Aortic smooth muscle cell (primary cell): ENCODE data around the gene KCNH2. TPM values are rescaled to one million over a fixed set of nuclear protein-coding genes. Genes with fewer than 3 reads are reported as not detected.

Source experiments
- total RNA-seq: library from RNA; depleted of rRNA; stranded (reverse); fragments of >200 nt; gene quantifications from 2 replicates; pipeline ENCODE4 v1.2.3, GENCODE V29; 2014

KCNH2 gene
- under 0.01 TPM in 1 of 2 replicates, not detected in the other for total RNA-seq

DNA sequence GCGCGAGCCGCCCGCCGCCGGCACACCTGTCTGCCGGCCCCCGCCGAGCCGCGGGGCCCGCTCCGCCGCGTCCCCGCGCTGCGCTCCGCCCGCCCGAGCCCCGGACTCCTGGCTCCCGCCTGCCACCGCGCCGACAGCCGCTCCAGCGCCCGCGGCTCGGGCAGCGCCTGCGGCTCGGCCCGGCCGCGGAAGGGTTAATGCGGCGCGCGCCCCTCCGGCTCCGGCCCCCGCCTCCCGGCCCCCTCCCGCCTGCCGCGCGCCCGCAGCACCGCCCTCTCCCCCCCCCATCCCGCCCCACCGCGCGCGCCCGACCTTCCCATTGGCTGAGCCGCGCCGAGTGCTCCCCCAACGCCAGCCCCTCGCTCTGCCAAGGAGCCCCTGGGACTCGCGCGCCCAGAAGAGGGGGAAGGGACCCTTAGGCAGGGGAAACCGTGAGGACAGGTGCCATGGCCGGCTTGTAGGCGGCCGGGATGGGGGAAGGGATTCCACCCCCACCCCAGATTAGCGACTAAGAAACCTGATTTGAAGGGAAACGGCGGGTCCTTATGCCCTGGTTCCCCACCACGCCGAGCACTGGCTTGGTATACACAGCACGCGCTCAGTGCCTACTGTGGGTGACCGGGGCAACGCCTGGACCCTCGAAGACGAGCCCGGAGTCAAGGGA, at the start of gene KCNH2:
TSS of gene KCNH2 (minus strand) at position 196 of the 664 bp plus-strand sequence. CDS start 408 bp downstream, outside the sequence.

GRCh38 chr7:151024435-151025056, 46.4 kb upstream of the KCNH2 start, which contains the start of gene ATG9B:
Gene ATG9B (minus strand): TSS chr7:151024494. CDS start chr7:151024423, 71 bp downstream.

GRCh38 chr7:150990416-150991186, 12.5 kb upstream of the KCNH2 start, which contains the start of gene NOS3:
Gene NOS3 (plus strand): TSS chr7:150991017. CDS start chr7:150993804, 2,787 bp downstream.

Other genes starting within 250 kb of the KCNH2 start
- gene GIMAP5, start 240.9 kb downstream of the KCNH2 start, total RNA-seq, result 0.12 and 0.26 TPM in 2 replicates
- 0.13 TPM in 1 of 2 replicates, not detected in the other for gene TMEM176B, start 178.0 kb downstream of the KCNH2 start, total RNA-seq
- gene TMEM176A, start 177.6 kb downstream of the KCNH2 start, total RNA-seq, result not detected in 2 replicates
- not detected in 2 replicates for gene AOC1, start 125.8 kb downstream of the KCNH2 start, total RNA-seq
- gene NOS3, start 12.7 kb upstream of the KCNH2 start, total RNA-seq, result 1.7 and 3.7 TPM in 2 replicates
- gene ATG9B, start 46.2 kb upstream of the KCNH2 start, total RNA-seq, result 0.06 TPM in 1 of 2 replicates, not detected in the other
- gene ABCB8, start 50.1 kb upstream of the KCNH2 start, total RNA-seq, result 19.0 and 25.9 TPM in 2 replicates
- 0.06 TPM in 1 of 2 replicates, not detected in the other for gene ASIC3, start 70.2 kb upstream of the KCNH2 start, total RNA-seq
- 28.7 and 30.8 TPM in 2 replicates for gene CDK5, start 79.6 kb upstream of the KCNH2 start, total RNA-seq
- 80.1 and 104 TPM in 2 replicates for gene SLC4A2, start 81.3 kb upstream of the KCNH2 start, total RNA-seq
- gene FASTK, start 102.5 kb upstream of the KCNH2 start, total RNA-seq, result 72.1 and 82.5 TPM in 2 replicates
- gene TMUB1, start 105.2 kb upstream of the KCNH2 start, total RNA-seq, result 15.5 and 16.5 TPM in 2 replicates
- 22.0 and 31.8 TPM in 2 replicates for gene AGAP3, start 108.2 kb upstream of the KCNH2 start, total RNA-seq
- gene GBX1, start 189.4 kb upstream of the KCNH2 start, total RNA-seq, result not detected in 2 replicates
- not detected in 2 replicates for gene ASB10, start 208.9 kb upstream of the KCNH2 start, total RNA-seq
- not detected in 2 replicates for gene H2BK1, start 232.2 kb upstream of the KCNH2 start, total RNA-seq
- gene ABCF2, start 248.9 kb upstream of the KCNH2 start, total RNA-seq, result 41.2 and 62.4 TPM in 2 replicates